NCI-H345 treated with DMSO at 0.1 percent for 48 hours (cell line): Measurements from ENCODE around the gene KCP.

Experiments
- DNase-seq: peaks from one replicate; lab custom pipeline; 2025; ENCODE audit not compliant: unreplicated experiment; lab: John Stamatoyannopoulos, UW

Gene KCP

GRCh38 chr7:128876127-128876526 lies 34.4 kb downstream of the KCP start:
- no peak for DNase-seq

- DNase-seq = no peak
These were observed 35.0 kb downstream of the KCP start for GRCh38 chr7:128875523-128875948.

GRCh38 chr7:128874140-128875031 lies 36.1 kb downstream of the KCP start:
- DNase-seq = peak; percentile 17

- DNase-seq = no peak
These were observed 37.3 kb downstream of the KCP start for GRCh38 chr7:128873234-128873633.

- DNase-seq = no peak
These were observed 38.1 kb downstream of the KCP start for GRCh38 chr7:128872394-128872824.

GRCh38 chr7:128871050-128871449 lies 39.5 kb downstream of the KCP start:
- DNase-seq = no peak

GRCh38 chr7:128869944-128870285 lies 40.6 kb downstream of the KCP start:
- DNase-seq = no peak

- peak; percentile 47 for DNase-seq
These were observed 41.2 kb downstream of the KCP start for GRCh38 chr7:128869138-128869943.

GRCh38 chr7:128868624-128869137 lies 41.8 kb downstream of the KCP start:
- no peak for DNase-seq

GRCh38 chr7:128867842-128868623 lies 42.5 kb downstream of the KCP start:
- peak; percentile 83 for DNase-seq

GRCh38 chr7:128867241-128867640 lies 43.3 kb downstream of the KCP start:
- DNase-seq = no peak

- no peak for DNase-seq
These were observed 44.3 kb downstream of the KCP start for GRCh38 chr7:128865996-128866877.

- no peak for DNase-seq
These were observed 45.2 kb downstream of the KCP start for GRCh38 chr7:128865303-128865702.

- no peak for DNase-seq
These were observed 47.0 kb downstream of the KCP start for GRCh38 chr7:128863433-128863989.

GRCh38 chr7:128862571-128863432 lies 47.7 kb downstream of the KCP start, which contains the start of gene ATP6V1F:
TSS of gene ATP6V1F (plus strand) at chr7:128862856. CDS start at chr7:128862905, 49 bp downstream.
- peak; percentile 95 for DNase-seq

- DNase-seq = no peak
These were observed 48.4 kb downstream of the KCP start for GRCh38 chr7:128861957-128862570.

- DNase-seq = no peak
These were observed 50.1 kb downstream of the KCP start for GRCh38 chr7:128860158-128861073.
